HCT116 (cell line): ENCODE measurements around the gene POU4F1. TPM values are rescaled to one million over a fixed set of nuclear protein-coding genes. Genes with fewer than 3 reads are reported as not detected.

ENCODE experiments used
- ATAC-seq: fragments of 200-7000 bp; cut with Tn5 transposase; 2 replicates; pipeline ENCODE4 v1.9.1; 2020; ENCODE audit warnings: mild to moderate bottlenecking, moderate library complexity
- BruUV-seq: library from RNA; stranded (reverse); fragments of 400-500 nt; replicated peaks from 2 replicates; lab custom pipeline; 2021; lab: Mats Ljungman, UMichigan
- CTCF ChIA-PET: fragments of 300-600 bp; sonication (Branson Sonifier 250); formaldehyde crosslinking; loops from one replicate; lab custom pipeline; 2021; ENCODE audit warnings: antibody characterized with exemption; lab: Charles Lee
- POLR2A ChIA-PET: fragments of 300-600, 350-600 bp; sonication (Branson Sonifier 250); formaldehyde crosslinking; loops from one replicate; lab custom pipeline; 2021; ENCODE audit warnings: antibody characterized with exemption; lab: Charles Lee
- RAD21 ChIA-PET, 2 experiments: fragments of 300-600 bp; sonication (Branson Sonifier 250); formaldehyde crosslinking; loops; one replicate each; lab custom pipeline; 2023; ENCODE audit warnings: low total read pairs in 2 of 2; ENCODE audit not compliant: uncharacterized antibody in 2 of 2, unreplicated experiment in 2 of 2, low non-redundant PET in 1 of 2; lab: Charles Lee
- DNase-seq: peaks from one replicate; pipeline ENCODE4 v3.0.0-alpha.2; 2010; ENCODE audit warnings: low read depth, low spot score
- H2AFZ ChIP-seq: fragments of 200-600 bp; shearing (Covaris generic), sonication (generic); 2 replicates; pipeline ENCODE4 v1.6.1; 2017; ENCODE audit warnings: low read depth, mixed run types, mixed read lengths, antibody characterized with exemption, low read length; ENCODE audit not compliant: poor library complexity, severe bottlenecking
- H3K27ac ChIP-seq: 2 replicates; pipeline ENCODE4 v1.5.1; 2012; ENCODE audit warnings: low read depth, low read length
- H3K27me3 ChIP-seq: fragments of 200-600 bp; sonication (generic); 2 replicates; pipeline ENCODE4 v1.6.1; 2016; ENCODE audit warnings: mixed run types, low read length, mixed read lengths; ENCODE audit not compliant: insufficient read depth
- H3K36me3 ChIP-seq, 2 experiments: fragments of 200-500 bp in 1 of 2; fragments of 200-600 bp in 1 of 2; sonication (Bioruptor generic) in 1 of 2; sonication (generic) in 1 of 2; 2 replicates each; pipeline versions ENCODE4 v1.5.1 to v1.6.1; 2014 to 2016; ENCODE audit warnings: low read length in 2 of 2, inconsistent platforms in 1 of 2, mixed read lengths in 1 of 2, mixed run types in 1 of 2; ENCODE audit not compliant: insufficient read depth in 2 of 2, control insufficient read depth in 1 of 2
- H3K4me1 ChIP-seq, 2 experiments: fragments of 200-600 bp in 1 of 2; sonication (generic) in 1 of 2; 2 replicates each; pipeline versions ENCODE4 v1.5.1 to v1.6.1; 2012 to 2017; ENCODE audit warnings: low read length in 2 of 2, inconsistent platforms in 1 of 2, mild to moderate bottlenecking in 1 of 2, mixed read lengths in 1 of 2, mixed run types in 1 of 2, moderate library complexity in 1 of 2; ENCODE audit not compliant: insufficient read depth in 2 of 2, control insufficient read depth in 1 of 2
- H3K4me2 ChIP-seq: fragments of 200-600 bp; sonication (generic); 2 replicates; pipeline ENCODE4 v1.6.1; 2017; ENCODE audit warnings: mixed run types, low read length, mixed read lengths
- H3K4me3 ChIP-seq, 2 experiments: fragments of 200-600 bp in 1 of 2; sonication (generic) in 1 of 2; replicated peaks in 1 of 2; 2 replicates each; pipeline ENCODE4 v1.5.1; 2011 to 2016; ENCODE audit warnings: low read length in 2 of 2, control low read depth in 1 of 2, low read depth in 1 of 2, mild to moderate bottlenecking in 1 of 2, mixed read lengths in 1 of 2, mixed run types in 1 of 2
- H3K79me2 ChIP-seq: fragments of 200-600 bp; sonication (generic); 2 replicates; pipeline ENCODE4 v1.6.1; 2017; ENCODE audit warnings: mild to moderate bottlenecking, mixed run types, low read length, moderate library complexity, mixed read lengths; ENCODE audit not compliant: insufficient read depth
- H3K9ac ChIP-seq: fragments of 200-600 bp; sonication (generic); 2 replicates; pipeline ENCODE4 v1.6.1; 2016; ENCODE audit warnings: low read length, mixed read lengths
- H3K9me2 ChIP-seq: fragments of 200-600 bp; sonication (generic), shearing (Covaris generic); 2 replicates; pipeline ENCODE4 v1.6.1; 2017; ENCODE audit warnings: mixed run types, mild to moderate bottlenecking, moderate library complexity; ENCODE audit not compliant: insufficient read depth
- H3K9me3 ChIP-seq, 2 experiments: fragments of 200-500 bp in 1 of 2; fragments of 200-600 bp in 1 of 2; sonication (Bioruptor generic) in 1 of 2; sonication (generic) in 1 of 2; 2 replicates each; pipeline ENCODE4 v1.6.1; 2014 to 2017; ENCODE audit warnings: low read length in 2 of 2, mixed read lengths in 2 of 2, inconsistent platforms in 1 of 2, low read depth in 1 of 2, mild to moderate bottlenecking in 1 of 2, mixed run types in 1 of 2, moderate library complexity in 1 of 2; ENCODE audit not compliant: control insufficient read depth in 1 of 2, insufficient read depth in 1 of 2
- H4K20me1 ChIP-seq: fragments of 200-600 bp; sonication (generic), shearing (Covaris generic); 2 replicates; pipeline ENCODE4 v1.6.1; 2017; ENCODE audit warnings: mixed run types, mild to moderate bottlenecking, moderate library complexity; ENCODE audit not compliant: insufficient read depth
- EGR1 ChIP-seq: IDR thresholded peaks from 2 replicates; pipeline ENCODE4 v1.6.1; 2012; ENCODE audit warnings: low read depth
- EZH2 ChIP-seq: fragments of 200-600 bp; sonication (generic); IDR thresholded peaks from 2 replicates; pipeline ENCODE4 v1.6.1; 2017; ENCODE audit warnings: antibody characterized with exemption, mixed run types
- EZH2phosphoT487 ChIP-seq: fragments of 200-600 bp; IDR thresholded peaks from 2 replicates; pipeline ENCODE4 v1.6.1; 2018; ENCODE audit warnings: antibody characterized with exemption, borderline replicate concordance
- FOSL1 ChIP-seq: IDR thresholded peaks from 2 replicates; pipeline ENCODE4 v1.6.1; 2012; ENCODE audit warnings: low read depth
- JUND ChIP-seq: IDR thresholded peaks from 2 replicates; pipeline ENCODE4 v1.6.1; 2012
- MAX ChIP-seq: IDR thresholded peaks from 2 replicates; pipeline ENCODE4 v1.6.1; 2012
- POLR2A ChIP-seq: IDR thresholded peaks from 2 replicates; pipeline ENCODE4 v1.7.0; 2011; ENCODE audit warnings: borderline replicate concordance; ENCODE audit not compliant: insufficient read depth, insufficient read length; ENCODE audit errors: extremely low read depth
- RAD21 ChIP-seq: IDR thresholded peaks from 2 replicates; pipeline ENCODE4 v1.6.1; 2012; ENCODE audit warnings: low read depth, mild to moderate bottlenecking
- SRF ChIP-seq: IDR thresholded peaks from 2 replicates; pipeline ENCODE4 v1.6.1; 2012; ENCODE audit warnings: low read depth
- TCF7L2 ChIP-seq: IDR thresholded peaks from 2 replicates; pipeline ENCODE4 v1.7.0; 2011; ENCODE audit warnings: borderline replicate concordance, inconsistent platforms; ENCODE audit not compliant: insufficient read depth, insufficient read length; ENCODE audit errors: extremely low read depth
- YY1 ChIP-seq: IDR thresholded peaks from 2 replicates; pipeline ENCODE4 v1.6.1; 2011; ENCODE audit warnings: low read length, low read depth, moderate library complexity, mild to moderate bottlenecking; ENCODE audit not compliant: insufficient replicate concordance; ENCODE audit errors: extremely low read depth
- ZFX ChIP-seq: fragments of 450-650 bp; IDR thresholded peaks from 2 replicates; pipeline ENCODE4 v1.6.1; 2017
- intact Hi-C: fragments of 100-400 bp; cut with micrococcal nuclease; formaldehyde crosslinking; loops from 2 replicates; pipeline ENCODE4 v1.10.0; 2022
- total RNA-seq: library from RNA; stranded (reverse); gene quantifications from one replicate; pipeline ENCODE4 v1.2.1, GENCODE V29; 2021; ENCODE audit not compliant: unreplicated experiment
- TF ChIP-seq, protein P1 (sequence below), 3 experiments: fragments of 200-600 bp in 1 of 3; sonication (generic) in 1 of 3; IDR thresholded peaks in 2 of 3; conservative IDR thresholded peaks in 1 of 3; 2 replicates each; pipeline ENCODE4 v1.5.1; 2012 to 2017; ENCODE audit warnings: low read depth in 2 of 3, low read length in 2 of 3, antibody characterized with exemption in 1 of 3, borderline replicate concordance in 1 of 3, control low read depth in 1 of 3, mild to moderate bottlenecking in 1 of 3, mixed read lengths in 1 of 3, mixed run types in 1 of 3, moderate library complexity in 1 of 3; ENCODE audit not compliant: insufficient read depth in 1 of 3

The POU4F1 gene
- total RNA-seq, 1 experiment from 2014 or later, result not detected

DNA sequence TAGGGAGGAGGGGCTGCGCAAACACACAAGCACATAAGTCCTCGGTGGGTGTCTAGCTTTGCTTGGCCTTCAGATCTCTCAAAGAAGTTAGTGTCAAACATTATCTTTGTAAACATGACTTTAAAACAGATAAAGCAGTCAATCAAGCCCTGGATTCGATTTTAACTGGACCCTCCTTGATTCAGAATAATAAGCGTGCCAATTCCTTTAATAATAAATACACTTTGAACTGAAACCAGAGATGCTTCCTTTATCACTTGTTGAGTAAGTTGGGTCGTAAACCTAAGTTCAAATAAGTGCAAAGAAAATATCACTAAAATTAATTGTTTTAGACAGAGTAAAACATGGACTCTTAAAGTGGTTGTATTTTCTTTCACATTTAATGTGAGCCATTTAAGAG, 30.9 kb downstream of the POU4F1 start:
- POLR2A ChIA-PET, result no interaction called here
- TF ChIP-seq TCF7L2 (no peak), YY1 (no peak), JUND (no peak), POLR2A (no peak), EZH2 (no peak), ZFX (no peak), EGR1 (no peak), RAD21 (no peak), MAX (no peak), EZH2phosphoT487 (no peak), SRF (no peak), FOSL1 (no peak)
- TF ChIP-seq, protein P1, sequence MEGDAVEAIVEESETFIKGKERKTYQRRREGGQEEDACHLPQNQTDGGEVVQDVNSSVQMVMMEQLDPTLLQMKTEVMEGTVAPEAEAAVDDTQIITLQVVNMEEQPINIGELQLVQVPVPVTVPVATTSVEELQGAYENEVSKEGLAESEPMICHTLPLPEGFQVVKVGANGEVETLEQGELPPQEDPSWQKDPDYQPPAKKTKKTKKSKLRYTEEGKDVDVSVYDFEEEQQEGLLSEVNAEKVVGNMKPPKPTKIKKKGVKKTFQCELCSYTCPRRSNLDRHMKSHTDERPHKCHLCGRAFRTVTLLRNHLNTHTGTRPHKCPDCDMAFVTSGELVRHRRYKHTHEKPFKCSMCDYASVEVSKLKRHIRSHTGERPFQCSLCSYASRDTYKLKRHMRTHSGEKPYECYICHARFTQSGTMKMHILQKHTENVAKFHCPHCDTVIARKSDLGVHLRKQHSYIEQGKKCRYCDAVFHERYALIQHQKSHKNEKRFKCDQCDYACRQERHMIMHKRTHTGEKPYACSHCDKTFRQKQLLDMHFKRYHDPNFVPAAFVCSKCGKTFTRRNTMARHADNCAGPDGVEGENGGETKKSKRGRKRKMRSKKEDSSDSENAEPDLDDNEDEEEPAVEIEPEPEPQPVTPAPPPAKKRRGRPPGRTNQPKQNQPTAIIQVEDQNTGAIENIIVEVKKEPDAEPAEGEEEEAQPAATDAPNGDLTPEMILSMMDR (IDR thresholded peaks at IDR 0.05 in 2 of 3, conservative IDR thresholded peaks at IDR 0.05 in 1 of 3; ENCODE audit: borderline replicate concordance in 1 of 3, insufficient read depth in 1 of 3, low read depth in 2 of 3, low read length in 2 of 3), result no peak
- TF ChIP-seq, all 23 proteins: peak for 0
- CTCF ChIA-PET, result no interaction called here

More for the DNA sequence above, 30.9 kb downstream of the POU4F1 start:
- no peak overlapping the region for H3K27ac ChIP-seq
- no TSS peak for BruUV-seq
- H3K4me2 ChIP-seq, result no peak overlapping the region
- H3K79me2 ChIP-seq, result no peaks in the 10 kb centered on the region
- H3K9ac ChIP-seq, result no peak overlapping the region
- RAD21 ChIA-PET, result no interaction called here
- H3K9me3 ChIP-seq, result no peaks in the 10 kb centered on the region
- no peak for ATAC-seq
- 0 out of 2 replicates have a peak, but pooled peaks cover 4% of the 10 kb centered on the region for H3K27me3 ChIP-seq
- H3K36me3 ChIP-seq, result no peaks in the 10 kb centered on the region
- intact Hi-C loops, result no loop called here
- H3K9me2 ChIP-seq, result no peaks in the 10 kb centered on the region
- no peaks in the 10 kb centered on the region; the same call in 1 of the 2 replicates for H4K20me1 ChIP-seq
- H3K4me1 ChIP-seq, result no peaks in the 10 kb centered on the region
- no peak overlapping the region for H3K4me3 ChIP-seq
- no peak for DNase-seq
- no peak overlapping the region for H2AFZ ChIP-seq
